Body of pancreas (tissue), 4 donors: ENCODE results near the gene RFESD.

Experiments used
- POLR2A ChIP-seq, 3 donors: fragments of 450-650 bp; IDR thresholded peaks; one replicate each; pipeline ENCODE4 v1.6.1; 2016; ENCODE audit warnings: antibody characterized with exemption in 3 of 3, mild to moderate bottlenecking in 2 of 3
- TF ChIP-seq, protein P1 (sequence below), 7 experiments: fragments of 450-650 bp in 4 of 7; fragments of 200-600 bp in 3 of 7; sonication (generic) in 3 of 7; IDR thresholded peaks; one replicate each; pipeline ENCODE4 v1.5.1; 2016 to 2019; ENCODE audit warnings: antibody characterized with exemption in 7 of 7

- TF ChIP-seq, protein P1, sequence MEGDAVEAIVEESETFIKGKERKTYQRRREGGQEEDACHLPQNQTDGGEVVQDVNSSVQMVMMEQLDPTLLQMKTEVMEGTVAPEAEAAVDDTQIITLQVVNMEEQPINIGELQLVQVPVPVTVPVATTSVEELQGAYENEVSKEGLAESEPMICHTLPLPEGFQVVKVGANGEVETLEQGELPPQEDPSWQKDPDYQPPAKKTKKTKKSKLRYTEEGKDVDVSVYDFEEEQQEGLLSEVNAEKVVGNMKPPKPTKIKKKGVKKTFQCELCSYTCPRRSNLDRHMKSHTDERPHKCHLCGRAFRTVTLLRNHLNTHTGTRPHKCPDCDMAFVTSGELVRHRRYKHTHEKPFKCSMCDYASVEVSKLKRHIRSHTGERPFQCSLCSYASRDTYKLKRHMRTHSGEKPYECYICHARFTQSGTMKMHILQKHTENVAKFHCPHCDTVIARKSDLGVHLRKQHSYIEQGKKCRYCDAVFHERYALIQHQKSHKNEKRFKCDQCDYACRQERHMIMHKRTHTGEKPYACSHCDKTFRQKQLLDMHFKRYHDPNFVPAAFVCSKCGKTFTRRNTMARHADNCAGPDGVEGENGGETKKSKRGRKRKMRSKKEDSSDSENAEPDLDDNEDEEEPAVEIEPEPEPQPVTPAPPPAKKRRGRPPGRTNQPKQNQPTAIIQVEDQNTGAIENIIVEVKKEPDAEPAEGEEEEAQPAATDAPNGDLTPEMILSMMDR (IDR thresholded peaks at IDR 0.05), result no peak
- TF ChIP-seq POLR2A (IDR thresholded peaks at IDR 0.05), result no peak
Observed at GRCh38 chr5:95638632-95639031, 7.9 kb upstream of the RFESD start.
